GM12878 (cell line): ENCODE measurements around the gene EIF1. TPM values are rescaled to one million over a fixed set of nuclear protein-coding genes. Genes with fewer than 3 reads are reported as not detected.

ENCODE experiments used
- ATAC-seq: fragments of 200-7000 bp; cut with Tn5 transposase; 3 replicates; pipeline ENCODE4 v1.9.1; 2020; ENCODE audit warnings: mild to moderate bottlenecking, moderate library complexity
- BruUV-seq: library from RNA; stranded (reverse); fragments of 400-500 nt; replicated peaks from 2 replicates; lab custom pipeline; 2021; lab: Mats Ljungman, UMichigan
- CTCF ChIA-PET: fragments of 300-600 bp; sonication (Branson Sonifier 250); formaldehyde crosslinking; extraction: SDS; loops from one replicate; lab custom pipeline; 2021; ENCODE audit warnings: inconsistent platforms; lab: Yijun Ruan, JAX
- POLR2A ChIA-PET: fragments of 350-600 bp; formaldehyde crosslinking; extraction: SDS; loops from one replicate; lab custom pipeline; 2021; ENCODE audit warnings: inconsistent platforms; lab: Charles Lee
- RAD21 ChIA-PET: fragments of 300-600 bp; sonication (Branson Sonifier 250); formaldehyde crosslinking; loops from one replicate; lab custom pipeline; 2023; ENCODE audit warnings: antibody characterized with exemption; ENCODE audit not compliant: unreplicated experiment; lab: Charles Lee
- SMC1A ChIA-PET: fragments of 300-600 bp; sonication (Branson Sonifier 250); formaldehyde crosslinking; loops from one replicate; lab custom pipeline; 2023; ENCODE audit not compliant: unreplicated experiment, uncharacterized antibody; lab: Charles Lee
- DNase-seq: peaks from one replicate; pipeline ENCODE4 v3.0.0-alpha.2; 2011; ENCODE audit warnings: low read depth, low spot score
- FAIRE-seq: peaks from 3 replicates; lab custom pipeline; 2011; peaks lifted over from hg19 to GRCh38; lab: Jason Lieb, UNC
- H2AFZ ChIP-seq: 2 replicates; pipeline ENCODE4 v1.6.0; 2011; ENCODE audit warnings: low read depth, low read length, control low read depth; ENCODE audit not compliant: control insufficient read depth
- H3K27ac ChIP-seq: 2 replicates; pipeline ENCODE4 v1.5.1; 2011; ENCODE audit warnings: control low read depth; ENCODE audit not compliant: control insufficient read depth, insufficient read depth
- H3K27me3 ChIP-seq, 2 experiments: replicated peaks in 1 of 2; 2 replicates each; pipeline versions ENCODE4 v1.6.0 to v1.6.1; 2011; ENCODE audit warnings: low read length in 1 of 2; ENCODE audit not compliant: control insufficient read depth in 2 of 2, insufficient read depth in 2 of 2
- H3K36me3 ChIP-seq, 2 experiments: 2 replicates each; pipeline ENCODE4 v1.5.1; 2011; ENCODE audit warnings: low read length in 1 of 2; ENCODE audit not compliant: control insufficient read depth in 2 of 2, insufficient read depth in 2 of 2
- H3K4me1 ChIP-seq: 2 replicates; pipeline ENCODE4 v1.6.1; 2011; ENCODE audit warnings: mild to moderate bottlenecking, low read length, moderate library complexity, mixed read lengths; ENCODE audit not compliant: control insufficient read depth, insufficient read depth
- H3K4me2 ChIP-seq: 2 replicates; pipeline ENCODE4 v1.6.0; 2011; ENCODE audit warnings: control low read depth; ENCODE audit not compliant: control insufficient read depth, insufficient read depth
- H3K4me3 ChIP-seq: fragments of 200-600 bp; sonication (generic); 2 replicates; pipeline ENCODE4 v1.5.1; 2016
- H3K79me2 ChIP-seq: 2 replicates; pipeline ENCODE4 v1.6.0; 2011; ENCODE audit warnings: low read length; ENCODE audit not compliant: control insufficient read depth, insufficient read depth
- H3K9ac ChIP-seq: 2 replicates; pipeline ENCODE4 v1.8.0; 2011; ENCODE audit warnings: low read length, control low read depth, mixed read lengths; ENCODE audit not compliant: control insufficient read depth, insufficient read depth
- H3K9me3 ChIP-seq: replicated peaks from 3 replicates; pipeline ENCODE4 v1.5.1; 2011; ENCODE audit warnings: mild to moderate bottlenecking, low read length; ENCODE audit not compliant: control insufficient read depth, insufficient read depth
- H4K20me1 ChIP-seq: 2 replicates; pipeline ENCODE4 v1.6.0; 2011; ENCODE audit not compliant: control insufficient read depth, insufficient read depth
- ASH2L ChIP-seq: fragments of 300-600, 200-600 bp; sonication (generic); IDR thresholded peaks from 2 replicates; pipeline ENCODE4 v1.6.1; 2017; ENCODE audit warnings: low read depth, mild to moderate bottlenecking, borderline replicate concordance
- ATF7 ChIP-seq: fragments of 450-650 bp; IDR thresholded peaks from 2 replicates; pipeline ENCODE4 v1.6.1; 2016; ENCODE audit warnings: low read depth, mild to moderate bottlenecking
- EZH2 ChIP-seq: IDR thresholded peaks from 2 replicates; pipeline ENCODE4 v1.6.1; 2012; ENCODE audit warnings: low read depth, mild to moderate bottlenecking, control low read depth, inconsistent platforms, low read length, borderline replicate concordance; ENCODE audit not compliant: control insufficient read depth
- NBN ChIP-seq: fragments of 450-650 bp; IDR thresholded peaks from 2 replicates; pipeline ENCODE4 v1.6.1; 2016
- NFIC ChIP-seq: IDR thresholded peaks from 2 replicates; pipeline ENCODE4 v1.6.1; 2012; ENCODE audit warnings: low read depth, mild to moderate bottlenecking, inconsistent platforms, low read length, moderate library complexity
- POLR2AphosphoS2 ChIP-seq: IDR thresholded peaks from 2 replicates; pipeline ENCODE4 v1.6.1; 2011; ENCODE audit warnings: low read depth, mild to moderate bottlenecking, low read length, improper control_type of control experiment, moderate library complexity
- POLR2AphosphoS5 ChIP-seq: IDR thresholded peaks from 2 replicates; pipeline ENCODE4 v1.6.1; 2011; ENCODE audit warnings: mild to moderate bottlenecking, low read length, inconsistent platforms
- RAD21 ChIP-seq: IDR thresholded peaks from 2 replicates; pipeline ENCODE4 v1.6.1; 2011; ENCODE audit warnings: mild to moderate bottlenecking, low read depth, low read length, moderate library complexity; ENCODE audit not compliant: insufficient read depth
- RUNX3 ChIP-seq: IDR thresholded peaks from 2 replicates; pipeline ENCODE4 v1.6.1; 2012; ENCODE audit warnings: low read length, inconsistent platforms
- YBX1 ChIP-seq: fragments of 450-650 bp; IDR thresholded peaks from 2 replicates; pipeline ENCODE4 v1.6.1; 2016; ENCODE audit warnings: antibody characterized with exemption
- WGBS: methylation state at CpG from one replicate; pipeline ENCODE4 v1.1.6; 2016; ENCODE audit warnings: low lambda C conversion rate; ENCODE audit not compliant: insufficient replicate concordance, insufficient coverage; ENCODE audit errors: missing lambda C conversion rate; 5-methylcytosine and 5-hydroxymethylcytosine counted together
- in situ Hi-C: fragments of 300-500 bp; cut with MboI; formaldehyde crosslinking; loops from 9 replicates; pipeline ENCODE4 v1.14.3; 2018; ENCODE audit warnings: mixed read lengths
- intact Hi-C: fragments of 100-400 bp; cut with micrococcal nuclease; formaldehyde crosslinking; loops from one replicate; pipeline ENCODE4 v1.14.2; 2022; ENCODE audit not compliant: unreplicated experiment
- polyA plus RNA-seq, 11 experiments: library from polyadenylated mRNA; depleted of rRNA in 4 of 11; unstranded in 6 of 11; stranded (reverse) in 5 of 11; fragments of >200 nt; fragmentation: Nextera tagmentation in 4 of 11; fragmentation: Illumina TruSeq in 1 of 11; extraction: Ambion mirVana in 4 of 11; extraction: Trizol in 1 of 11; gene quantifications; 1 replicate in 1 of 11; 2 replicates in 10 of 11; pipeline versions ENCODE4 v1.2.1 to v1.2.3, GENCODE V29; 2011 to 2016; ENCODE audit warnings: inconsistent platforms in 2 of 11, missing spikeins in 2 of 11, low read depth in 1 of 11
- total RNA-seq, 4 experiments: library from RNA; depleted of rRNA in 3 of 4; stranded (reverse); fragments of >200 nt in 3 of 4; fragmentation: Illumina TruSeq in 1 of 4; extraction: Trizol in 1 of 4; gene quantifications; 2 replicates each; pipeline versions ENCODE4 v1.2.1 to v1.2.3, GENCODE V29; 2013 to 2021
- TF ChIP-seq, protein P1 (sequence below), 3 experiments: IDR thresholded peaks in 2 of 3; conservative IDR thresholded peaks in 1 of 3; 2 replicates each; pipeline ENCODE4 v1.5.1; 2011; ENCODE audit warnings: low read depth in 3 of 3, low read length in 3 of 3, mild to moderate bottlenecking in 3 of 3, control low read depth in 2 of 3, moderate library complexity in 2 of 3, inconsistent platforms in 1 of 3, mixed read lengths in 1 of 3; ENCODE audit not compliant: control insufficient read depth in 2 of 3, insufficient read depth in 1 of 3; ENCODE audit errors: extremely low read depth in 1 of 3
- TF ChIP-seq, protein P2 (sequence below): IDR thresholded peaks from 2 replicates; pipeline ENCODE4 v1.6.1; 2012; ENCODE audit warnings: low read depth, low read length, improper control_type of control experiment
- TF ChIP-seq, protein P3 (sequence below): fragments of 450-650 bp; IDR thresholded peaks from 2 replicates; pipeline ENCODE4 v1.6.1; 2016; ENCODE audit warnings: mild to moderate bottlenecking

Gene EIF1
- total and polyA plus RNA-seq, 10 of the 15 experiments (the other 5 are each of a cell fraction or from before 2014, with no cell fraction given), result 39.4 to 815 (median 480) TPM

DNA sequence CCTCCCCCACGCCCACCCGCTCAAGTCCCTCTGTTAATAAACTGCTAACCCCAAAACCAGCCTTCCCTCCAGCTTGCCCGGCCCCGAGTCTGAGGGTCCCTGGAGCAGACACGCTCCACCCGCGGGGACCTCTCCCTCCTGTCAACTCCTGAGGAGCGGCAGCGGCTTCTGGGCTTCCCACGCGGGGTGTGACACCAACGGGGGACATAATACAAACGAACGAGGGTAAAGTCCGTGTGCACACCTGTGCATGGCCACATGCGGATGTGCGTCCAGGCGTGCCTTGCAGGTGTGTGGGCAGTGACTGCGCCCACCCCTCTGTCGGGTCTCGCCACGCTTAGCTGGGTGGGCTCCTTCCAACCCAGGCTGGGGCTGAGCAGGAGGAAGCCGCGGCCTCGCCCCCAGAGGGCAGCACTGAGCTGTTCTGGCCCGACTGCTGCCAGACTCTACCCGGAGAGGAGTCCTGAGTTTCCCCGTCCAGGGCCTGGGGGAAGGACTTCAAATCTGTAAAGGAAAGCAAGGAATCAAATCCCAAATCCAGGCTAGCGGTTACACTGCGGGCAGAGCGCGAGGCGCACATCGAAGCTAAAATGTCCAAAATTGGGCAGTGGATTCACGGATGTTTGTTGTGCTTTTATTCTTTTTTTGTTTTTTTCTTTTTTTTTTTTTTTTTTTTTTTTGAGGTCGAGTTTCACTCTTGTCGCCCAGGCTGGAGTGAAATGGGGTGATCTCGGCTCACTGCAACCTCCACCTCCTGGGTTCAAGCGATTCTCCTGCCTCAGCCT, 40.1 kb upstream of the EIF1 start (continued):
- TF ChIP-seq, protein P1, sequence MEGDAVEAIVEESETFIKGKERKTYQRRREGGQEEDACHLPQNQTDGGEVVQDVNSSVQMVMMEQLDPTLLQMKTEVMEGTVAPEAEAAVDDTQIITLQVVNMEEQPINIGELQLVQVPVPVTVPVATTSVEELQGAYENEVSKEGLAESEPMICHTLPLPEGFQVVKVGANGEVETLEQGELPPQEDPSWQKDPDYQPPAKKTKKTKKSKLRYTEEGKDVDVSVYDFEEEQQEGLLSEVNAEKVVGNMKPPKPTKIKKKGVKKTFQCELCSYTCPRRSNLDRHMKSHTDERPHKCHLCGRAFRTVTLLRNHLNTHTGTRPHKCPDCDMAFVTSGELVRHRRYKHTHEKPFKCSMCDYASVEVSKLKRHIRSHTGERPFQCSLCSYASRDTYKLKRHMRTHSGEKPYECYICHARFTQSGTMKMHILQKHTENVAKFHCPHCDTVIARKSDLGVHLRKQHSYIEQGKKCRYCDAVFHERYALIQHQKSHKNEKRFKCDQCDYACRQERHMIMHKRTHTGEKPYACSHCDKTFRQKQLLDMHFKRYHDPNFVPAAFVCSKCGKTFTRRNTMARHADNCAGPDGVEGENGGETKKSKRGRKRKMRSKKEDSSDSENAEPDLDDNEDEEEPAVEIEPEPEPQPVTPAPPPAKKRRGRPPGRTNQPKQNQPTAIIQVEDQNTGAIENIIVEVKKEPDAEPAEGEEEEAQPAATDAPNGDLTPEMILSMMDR (IDR thresholded peaks at IDR 0.05 in 2 of 3, conservative IDR thresholded peaks at IDR 0.05 in 1 of 3; ENCODE audit: control insufficient read depth in 2 of 3, extremely low read depth in 1 of 3, insufficient read depth in 1 of 3, low read depth in 3 of 3, low read length in 3 of 3), result peak; percentile 90 to 95 (median 91)
- TF ChIP-seq ATF7 (no peak), RAD21 (peak; percentile 58)

DNA sequence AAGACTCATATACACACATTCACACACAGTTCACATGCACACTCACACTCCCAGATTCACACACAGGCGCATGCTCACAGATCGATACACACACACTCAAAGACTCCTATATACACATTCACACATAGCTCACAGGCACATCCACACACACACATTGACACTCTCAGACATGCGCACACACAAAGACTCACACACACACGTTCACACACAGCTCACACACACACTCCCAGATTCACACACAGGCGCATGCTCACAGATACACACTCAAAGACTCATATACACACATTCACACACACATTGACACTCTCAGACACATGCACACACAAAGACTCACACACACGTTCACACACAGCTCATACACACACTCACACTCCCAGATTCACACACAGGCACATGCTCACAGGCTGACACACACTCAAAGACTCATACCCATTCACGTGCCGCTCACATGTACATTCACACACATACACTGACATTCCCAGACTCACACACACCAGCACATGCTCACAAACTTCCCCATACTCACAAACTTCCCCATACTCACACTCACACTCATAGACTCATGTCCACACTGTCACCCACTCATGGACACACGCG, 38.7 kb upstream of the EIF1 start:
- no peak overlapping the region for H3K4me3 ChIP-seq
- H3K27me3 ChIP-seq, result no peaks in the 10 kb centered on the region
- H3K36me3 ChIP-seq, result no peaks in the 10 kb centered on the region
- intact Hi-C loops, result loop anchor here (5.0 kb wide), 3 partner anchors 738 to 848 kb away; no protein-coding TSS in a partner anchor
- no peaks in the 10 kb centered on the region for H3K79me2 ChIP-seq
- no peak overlapping the region for H3K9ac ChIP-seq
- no peak for DNase-seq
- ATAC-seq, result no peak
- FAIRE-seq, result no peak
- no peak overlapping the region for H3K4me2 ChIP-seq
- no peaks in the 10 kb centered on the region for H3K9me3 ChIP-seq
- 70% methylated on average over 10 of the region's 10 CpGs for WGBS
- ChIA-PET RAD21 (interaction anchor here (0.8 to 11.5 kb wide), 5 partner anchors 14 to 721 kb away, joined by 3 to 193 read pairs (median 7); no protein-coding TSS in a partner anchor), CTCF (interaction anchor here (0.6 to 11.8 kb wide), 15 partner anchors 13 to 1213 kb away, joined by 3 to 420 read pairs (median 8); partner anchors contain the start of gene EIF1), SMC1A (interaction anchor here (0.6 to 4.8 kb wide), 9 partner anchors 8 to 1170 kb away, joined by 3 to 62 read pairs (median 8); no protein-coding TSS in a partner anchor), POLR2A (interaction anchor here (1.1 to 2.8 kb wide), 2 partner anchors 13 to 17 kb away, joined by 4 to 19 read pairs; no protein-coding TSS in a partner anchor)
- no peak overlapping the region for H3K27ac ChIP-seq
- H2AFZ ChIP-seq, result no peak overlapping the region
- BruUV-seq, result no TSS peak
- H4K20me1 ChIP-seq, result no peaks in the 10 kb centered on the region
- peaks cover 9% of the 10 kb centered on the region for H3K4me1 ChIP-seq
- in situ Hi-C loops, result no loop called here
- TF ChIP-seq RUNX3, result no peak
- TF ChIP-seq, protein P1 (IDR thresholded peaks at IDR 0.05 in 2 of 3, conservative IDR thresholded peaks at IDR 0.05 in 1 of 3; ENCODE audit: control insufficient read depth in 2 of 3, extremely low read depth in 1 of 3, insufficient read depth in 1 of 3, low read depth in 3 of 3, low read length in 3 of 3), result no peak
- TF ChIP-seq, protein P2, sequence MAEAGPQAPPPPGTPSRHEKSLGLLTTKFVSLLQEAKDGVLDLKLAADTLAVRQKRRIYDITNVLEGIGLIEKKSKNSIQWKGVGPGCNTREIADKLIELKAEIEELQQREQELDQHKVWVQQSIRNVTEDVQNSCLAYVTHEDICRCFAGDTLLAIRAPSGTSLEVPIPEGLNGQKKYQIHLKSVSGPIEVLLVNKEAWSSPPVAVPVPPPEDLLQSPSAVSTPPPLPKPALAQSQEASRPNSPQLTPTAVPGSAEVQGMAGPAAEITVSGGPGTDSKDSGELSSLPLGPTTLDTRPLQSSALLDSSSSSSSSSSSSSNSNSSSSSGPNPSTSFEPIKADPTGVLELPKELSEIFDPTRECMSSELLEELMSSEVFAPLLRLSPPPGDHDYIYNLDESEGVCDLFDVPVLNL, result no peak
- TF ChIP-seq NFIC, result no peak
- TF ChIP-seq YBX1, result no peak
- TF ChIP-seq NBN, result 0 out of 2 replicates have a peak, but pooled peaks have one; percentile 30
- no peak for TF ChIP-seq EZH2
- TF ChIP-seq, protein P3, sequence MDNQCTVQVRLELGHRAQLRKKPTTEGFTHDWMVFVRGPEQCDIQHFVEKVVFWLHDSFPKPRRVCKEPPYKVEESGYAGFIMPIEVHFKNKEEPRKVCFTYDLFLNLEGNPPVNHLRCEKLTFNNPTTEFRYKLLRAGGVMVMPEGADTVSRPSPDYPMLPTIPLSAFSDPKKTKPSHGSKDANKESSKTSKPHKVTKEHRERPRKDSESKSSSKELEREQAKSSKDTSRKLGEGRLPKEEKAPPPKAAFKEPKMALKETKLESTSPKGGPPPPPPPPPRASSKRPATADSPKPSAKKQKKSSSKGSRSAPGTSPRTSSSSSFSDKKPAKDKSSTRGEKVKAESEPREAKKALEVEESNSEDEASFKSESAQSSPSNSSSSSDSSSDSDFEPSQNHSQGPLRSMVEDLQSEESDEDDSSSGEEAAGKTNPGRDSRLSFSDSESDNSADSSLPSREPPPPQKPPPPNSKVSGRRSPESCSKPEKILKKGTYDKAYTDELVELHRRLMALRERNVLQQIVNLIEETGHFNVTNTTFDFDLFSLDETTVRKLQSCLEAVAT, result 0 out of 2 replicates have a peak, but pooled peaks have one; percentile 14
- TF ChIP-seq ASH2L, result no peak
- no peak for TF ChIP-seq POLR2AphosphoS2
- TF ChIP-seq POLR2AphosphoS5, result no peak
